Non-pigmented ciliary epithelial cell (primary cell): Measurements from ENCODE around the gene TPRKB.
"Not testable (repeated sequence)": the region's sequence is repeated elsewhere in the genome, so short reads cannot be mapped to it uniquely, and the experiment has no call there.

Experiments used
- DNase-seq: peaks from one replicate; pipeline ENCODE4 v3.0.0-alpha.2; 2010; ENCODE audit warnings: low read depth

The TPRKB gene

DNA sequence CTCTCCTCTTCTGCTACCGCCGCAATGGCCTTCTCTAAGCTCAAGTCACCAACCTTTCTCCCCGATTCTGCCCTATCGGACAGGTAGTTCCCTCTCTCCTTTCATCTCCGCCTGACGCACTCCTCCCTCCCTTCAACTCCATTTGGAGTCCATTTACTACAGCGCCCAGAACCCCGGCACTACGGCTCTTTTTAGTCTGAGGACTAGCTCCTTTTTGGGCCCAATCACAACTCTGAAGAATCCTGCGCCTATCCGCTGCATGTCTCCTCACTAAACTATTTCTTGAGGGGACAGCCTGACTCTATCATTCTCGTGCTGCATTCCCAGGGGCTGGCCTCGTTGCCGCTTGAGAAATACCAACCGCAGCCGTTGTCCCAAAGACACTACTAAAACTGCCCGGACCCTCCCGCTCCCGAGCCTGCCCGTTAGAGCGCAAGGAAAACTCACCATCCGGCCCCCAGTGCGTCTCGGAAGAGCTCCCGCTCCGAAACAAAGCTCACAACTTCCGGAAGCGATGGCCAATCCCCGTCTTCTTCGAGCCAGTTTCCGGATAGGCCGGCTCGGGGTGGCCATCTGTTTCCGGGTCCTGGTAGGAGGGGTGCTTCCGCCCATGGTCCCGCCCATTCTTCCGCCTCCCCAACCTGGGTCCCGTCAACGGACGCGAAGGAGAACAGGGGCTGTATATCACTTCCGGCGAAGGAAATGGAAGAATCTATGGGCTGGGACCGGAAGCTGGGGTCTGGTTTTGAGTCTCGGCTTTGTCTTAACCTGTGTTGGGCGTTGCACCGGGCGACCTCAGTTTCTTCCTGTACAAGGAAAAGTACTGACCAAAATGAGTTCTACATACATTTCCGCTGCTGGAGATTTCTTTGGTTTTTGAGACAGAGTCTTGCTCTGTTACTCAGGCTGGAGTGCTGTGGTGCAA lies at the start of gene TPRKB:
TSS of gene TPRKB (minus strand) at position 491 of the 925 bp plus-strand sequence. CDS start 2,776 bp downstream, outside the sequence.
- DNase-seq: peak; percentile 89

DNA sequence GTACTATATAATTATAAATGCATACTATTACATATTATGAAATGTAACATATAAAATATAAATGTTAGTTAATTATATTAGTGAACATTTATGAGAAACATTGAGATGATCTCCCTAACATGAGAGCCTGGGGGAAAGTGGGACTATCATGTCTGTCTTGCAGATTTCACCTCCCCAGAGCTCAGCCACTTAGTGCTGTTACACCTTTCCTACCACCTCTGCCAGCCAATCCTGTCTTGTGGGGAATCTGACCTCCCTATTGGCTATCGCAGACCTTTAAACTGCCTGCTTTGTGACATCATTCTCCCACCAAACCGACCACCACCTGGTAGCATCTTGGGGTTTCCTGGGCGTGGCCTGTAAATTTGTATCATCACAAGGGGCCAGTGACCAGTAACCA lies 46.7 kb upstream of the TPRKB start, which contains the start of gene C2orf78:
TSS of gene C2orf78 (plus strand) at position 301 of the 400 bp plus-strand sequence. CDS start 127 bp downstream, outside the sequence.
- not testable (repeated sequence) for DNase-seq

DNA sequence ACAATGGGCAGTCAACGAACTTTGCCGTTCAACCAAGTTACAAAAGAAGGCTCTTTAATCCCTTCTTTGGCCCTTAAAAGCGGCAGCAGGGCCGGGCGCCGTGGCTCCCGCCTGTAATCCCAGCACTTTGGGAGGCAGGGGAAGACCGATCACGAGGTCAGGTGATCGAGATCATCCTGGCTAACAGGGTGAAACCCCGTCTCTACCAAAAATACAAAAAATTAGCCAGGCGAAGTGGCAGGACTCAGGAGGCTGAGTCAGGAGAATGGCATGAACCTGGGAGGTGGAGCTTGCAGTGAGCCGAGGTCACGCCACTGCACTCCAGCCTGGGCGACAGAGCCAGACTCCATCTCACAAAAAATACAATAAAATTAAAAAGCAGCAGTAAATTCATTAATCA lies 46.3 kb upstream of the TPRKB start:
- DNase-seq: not testable (repeated sequence)

DNA sequence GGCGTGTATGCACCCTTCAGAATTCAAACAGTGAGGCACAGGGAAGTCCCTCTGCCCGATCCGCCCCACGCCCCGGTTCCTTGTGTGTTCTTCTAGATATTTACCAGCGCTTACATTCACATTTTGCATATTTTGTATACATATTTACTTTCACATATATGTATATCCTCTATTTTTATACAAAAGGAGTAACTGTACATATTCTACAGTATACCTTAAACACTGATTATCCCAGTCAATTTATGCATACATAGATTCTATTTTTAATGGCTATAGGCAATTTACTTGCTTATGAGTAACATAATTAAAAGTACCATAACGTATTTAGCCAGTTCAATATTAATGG lies 43.1 kb upstream of the TPRKB start:
- DNase-seq: no peak

DNA sequence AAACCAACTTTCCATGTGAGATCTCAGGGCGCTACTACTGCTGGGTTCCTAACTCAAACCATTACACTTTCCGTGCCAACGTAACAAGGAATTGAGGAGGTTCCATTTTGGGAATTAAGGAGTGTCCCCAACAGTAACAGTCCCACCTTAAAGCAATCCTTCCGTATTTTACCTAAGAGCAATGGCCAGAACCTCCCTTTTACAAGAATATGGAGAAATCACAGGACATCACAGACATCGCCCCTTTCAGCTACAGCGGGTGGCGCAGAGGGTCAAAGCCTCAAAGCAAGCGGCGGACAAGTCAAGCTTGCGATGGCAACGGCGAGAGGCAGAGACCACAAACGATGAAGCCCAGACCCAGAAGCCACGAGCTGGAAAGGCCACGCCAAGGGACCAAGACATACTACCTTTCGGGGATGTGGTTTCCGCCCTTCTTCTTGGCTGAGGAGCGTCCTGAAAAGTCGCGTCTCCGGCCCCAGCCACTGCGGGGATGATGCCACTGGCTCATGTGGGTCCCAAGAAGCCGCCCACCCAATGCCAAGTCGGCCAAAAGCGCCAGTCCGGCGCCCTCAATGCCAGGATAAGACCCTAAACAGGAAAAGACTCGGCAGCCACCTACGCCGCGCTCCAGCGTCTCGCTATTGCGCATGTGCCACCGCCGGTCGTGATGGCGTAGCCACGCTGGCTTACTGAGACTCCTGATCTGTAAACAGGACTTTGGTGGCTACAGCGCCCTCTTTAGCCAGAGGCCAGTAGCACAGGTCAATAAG lies 42.5 kb upstream of the TPRKB start, which contains the start of gene DUSP11:
TSS of gene DUSP11 (minus strand) at position 637 of the 770 bp plus-strand sequence. CDS start at position 508, 129 bp downstream.
- DNase-seq: peak; percentile 76

DNA sequence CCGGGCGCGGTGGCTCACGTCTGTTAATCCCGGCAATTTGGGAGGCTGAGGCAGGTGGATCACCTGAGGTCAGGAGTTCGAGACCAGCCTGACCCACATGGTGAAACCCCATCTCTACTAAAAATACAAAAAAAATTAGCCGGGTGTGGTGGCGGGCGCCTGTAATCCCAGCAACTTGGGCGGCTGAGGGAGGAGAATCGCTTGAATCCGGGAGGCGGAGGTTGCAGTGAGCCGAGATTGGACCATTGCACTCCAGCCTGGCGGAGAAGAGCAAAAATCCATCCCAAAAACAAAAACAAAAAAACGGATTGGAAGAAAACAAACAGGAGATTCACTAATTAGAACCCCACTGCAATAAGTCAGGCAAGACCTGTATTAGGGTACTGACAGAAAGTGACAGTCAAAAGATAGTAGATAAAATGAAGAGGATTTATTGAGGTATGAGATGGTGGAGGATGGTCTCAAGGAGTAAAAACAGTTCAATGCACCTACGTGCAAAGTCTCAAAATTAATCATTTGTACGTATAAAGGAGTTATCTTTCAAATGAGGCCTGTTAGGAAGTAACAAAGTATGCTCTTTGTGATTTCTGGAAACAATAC lies 41.8 kb upstream of the TPRKB start:
- DNase-seq: not testable (repeated sequence)

DNA sequence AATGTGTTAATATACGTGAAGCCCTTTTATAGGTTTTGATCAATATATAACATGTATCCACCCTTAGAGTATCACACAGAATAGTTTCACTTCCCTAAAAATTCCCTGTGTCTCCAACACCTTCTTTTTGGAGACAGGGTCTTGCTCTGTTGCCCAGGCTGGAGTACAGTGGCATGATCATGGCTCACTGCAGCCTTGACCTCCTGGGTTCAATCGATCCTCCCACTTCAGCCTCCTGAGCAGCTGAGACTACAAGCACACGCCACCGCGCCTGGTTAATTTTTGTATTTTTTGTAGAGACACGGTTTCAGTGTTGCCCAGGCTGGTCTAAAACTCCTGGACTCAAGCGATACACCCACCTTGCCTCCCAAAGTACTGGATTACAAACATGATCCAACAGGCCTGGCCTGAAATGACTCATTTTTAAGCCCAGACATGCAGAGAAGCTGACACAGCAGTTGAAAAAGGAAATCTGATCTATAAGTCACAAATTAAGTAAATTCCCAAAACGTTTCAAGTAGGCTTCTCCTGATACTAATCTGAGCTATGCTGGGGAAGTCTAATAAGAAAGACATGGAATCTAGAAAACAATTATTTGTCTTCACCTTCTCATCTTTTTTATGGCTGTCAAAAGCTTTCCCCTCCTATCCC lies 39.8 kb upstream of the TPRKB start:
- DNase-seq: no peak

DNA sequence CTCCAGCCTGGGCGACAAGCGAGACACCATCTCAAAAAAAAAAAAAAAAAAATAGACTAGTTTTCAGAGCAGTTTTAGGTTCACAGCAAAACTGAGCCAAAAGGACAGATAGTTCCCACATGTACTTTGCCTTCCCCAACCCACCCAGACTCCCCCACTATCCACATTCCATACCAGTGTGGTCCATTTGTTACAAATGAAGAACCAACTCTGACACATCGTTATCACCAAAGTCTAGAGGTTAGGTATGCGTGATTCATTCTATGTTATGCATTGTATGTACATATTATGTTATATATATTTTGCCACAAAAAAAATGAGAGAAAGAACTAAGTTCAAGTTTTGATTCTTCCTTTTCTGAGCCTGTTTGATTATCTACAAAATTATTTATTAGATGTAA lies 39.2 kb upstream of the TPRKB start:
- no peak for DNase-seq

DNA sequence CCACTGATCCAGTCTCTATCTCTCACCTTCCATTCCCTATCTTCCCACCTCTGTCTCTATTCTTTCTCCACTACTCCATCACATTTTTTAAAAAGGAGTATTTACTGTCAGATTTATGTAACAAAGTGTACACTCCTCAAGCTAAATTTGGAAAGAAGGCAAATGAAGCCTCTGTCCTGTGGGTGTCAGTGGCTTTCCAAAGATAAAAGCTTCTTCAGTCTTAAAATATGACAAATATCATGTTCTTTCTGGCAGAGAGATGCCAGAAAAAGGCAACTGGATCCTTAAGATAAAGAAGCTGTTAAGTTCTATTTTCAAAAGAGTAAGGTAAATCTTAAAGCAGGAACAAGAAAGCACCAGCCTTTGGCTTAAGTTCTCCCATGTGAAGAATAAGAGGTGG lies 35.7 kb upstream of the TPRKB start:
- DNase-seq: no peak

DNA sequence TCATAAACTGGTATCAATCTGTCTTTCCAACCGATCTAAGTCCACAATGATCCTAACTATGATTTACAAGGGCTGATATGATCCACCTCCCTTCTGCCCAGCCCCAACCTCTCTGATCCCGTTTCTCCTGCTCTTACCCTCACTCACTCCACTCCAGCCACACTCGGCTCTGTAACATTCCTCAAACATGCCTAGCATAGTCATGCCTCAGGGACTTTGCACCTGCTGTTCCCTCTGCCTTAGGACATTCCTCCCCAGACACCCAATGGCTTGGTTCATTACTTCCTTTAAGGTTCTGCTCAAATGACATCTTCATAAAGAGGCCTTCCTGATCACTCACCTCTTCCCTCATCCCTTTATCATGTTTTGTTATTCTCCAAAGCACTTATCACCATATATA lies 33.6 kb upstream of the TPRKB start:
- DNase-seq: no peak

DNA sequence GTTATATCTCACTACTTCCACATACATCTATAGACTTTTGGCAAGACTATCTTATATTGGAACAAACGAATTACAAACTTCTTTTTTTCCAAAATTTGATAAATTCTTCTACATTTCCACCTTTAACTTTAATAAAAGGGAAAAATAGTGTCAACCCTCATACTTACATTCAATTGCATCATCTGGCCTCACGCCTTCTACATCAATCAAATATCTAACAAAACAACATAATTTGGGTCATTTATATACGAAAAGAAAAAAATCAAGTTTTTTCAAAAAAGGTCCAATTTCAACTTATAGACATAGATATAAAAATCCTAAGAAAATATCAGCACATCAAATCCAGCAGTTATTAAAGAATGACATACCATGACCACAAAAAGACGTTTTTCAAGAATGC lies 29.8 kb upstream of the TPRKB start:
- DNase-seq: no peak

DNA sequence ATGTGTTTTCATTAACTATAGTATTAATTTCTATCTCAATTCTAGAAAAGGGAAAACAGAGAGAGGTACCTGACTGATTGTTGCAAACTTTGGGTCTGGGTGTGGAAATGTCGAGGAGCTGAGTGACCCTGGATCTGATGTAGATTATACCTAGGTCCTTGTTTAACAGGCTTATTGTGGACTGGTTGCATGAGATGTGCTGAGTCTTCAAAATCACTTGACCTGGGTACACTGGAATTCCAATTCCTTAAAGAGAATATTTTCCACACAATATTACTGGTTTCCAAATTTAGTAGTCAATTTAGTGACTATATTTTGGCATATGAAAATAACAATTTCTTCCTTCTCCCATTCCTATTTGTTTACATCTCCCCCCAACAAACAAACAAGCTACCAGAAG lies 29.2 kb upstream of the TPRKB start:
- no peak for DNase-seq

DNA sequence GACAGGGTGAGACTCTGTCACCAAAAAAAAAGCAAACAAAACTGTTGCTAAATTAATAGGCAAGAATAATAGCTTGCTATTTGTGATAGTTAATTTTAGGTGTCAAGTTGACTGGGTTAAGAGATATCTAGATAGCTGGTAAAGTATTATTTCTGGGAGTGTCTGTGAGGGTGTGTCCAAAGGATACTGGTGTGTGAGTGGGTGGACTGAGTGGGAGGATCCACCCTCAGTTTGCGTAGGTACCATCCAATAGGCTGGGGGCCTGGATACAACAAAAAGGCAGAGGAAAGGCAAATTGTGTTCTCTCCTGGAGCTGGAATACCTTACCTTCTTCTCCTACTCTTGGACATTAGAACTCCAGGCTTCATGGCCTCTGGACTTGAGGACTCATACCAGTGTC lies 27.8 kb upstream of the TPRKB start:
- DNase-seq: no peak

DNA sequence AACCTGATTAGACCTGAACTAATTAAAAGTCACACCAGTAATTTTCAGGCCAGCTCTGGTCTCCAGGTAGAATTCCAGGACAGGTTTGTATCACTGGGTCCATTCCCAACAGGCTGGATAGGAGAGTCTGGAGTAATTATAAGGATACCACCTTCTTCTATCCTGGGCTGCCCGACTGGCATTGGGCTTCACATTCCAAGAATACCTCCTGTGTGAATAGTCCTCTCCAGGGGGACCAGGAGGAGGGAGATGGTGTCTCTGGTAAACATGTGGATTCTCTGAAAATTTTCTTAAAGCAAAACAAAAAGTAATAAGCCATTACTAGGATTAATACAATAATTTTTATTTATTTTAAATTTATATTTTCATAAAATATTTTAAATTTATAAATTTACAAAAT lies 25.4 kb upstream of the TPRKB start:
- no peak for DNase-seq

DNA sequence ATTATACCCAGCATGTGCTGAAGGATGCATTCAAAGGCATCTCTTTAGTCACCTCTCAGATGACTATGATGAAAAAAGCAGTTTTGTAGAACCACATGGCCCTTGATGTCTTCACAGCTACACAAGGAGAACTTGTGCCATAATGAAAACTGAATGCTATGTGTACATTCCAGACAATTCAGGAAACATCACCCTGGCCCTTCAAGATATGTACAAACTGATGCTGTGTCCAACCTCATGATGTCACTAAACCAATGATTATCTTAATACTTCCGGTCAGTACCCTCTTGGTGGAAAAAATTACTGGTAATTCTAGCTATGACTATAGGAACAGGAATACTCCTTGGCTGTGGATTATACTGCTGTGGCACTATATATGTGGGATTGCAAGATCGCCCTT lies 22.8 kb upstream of the TPRKB start:
- DNase-seq: no peak

DNA sequence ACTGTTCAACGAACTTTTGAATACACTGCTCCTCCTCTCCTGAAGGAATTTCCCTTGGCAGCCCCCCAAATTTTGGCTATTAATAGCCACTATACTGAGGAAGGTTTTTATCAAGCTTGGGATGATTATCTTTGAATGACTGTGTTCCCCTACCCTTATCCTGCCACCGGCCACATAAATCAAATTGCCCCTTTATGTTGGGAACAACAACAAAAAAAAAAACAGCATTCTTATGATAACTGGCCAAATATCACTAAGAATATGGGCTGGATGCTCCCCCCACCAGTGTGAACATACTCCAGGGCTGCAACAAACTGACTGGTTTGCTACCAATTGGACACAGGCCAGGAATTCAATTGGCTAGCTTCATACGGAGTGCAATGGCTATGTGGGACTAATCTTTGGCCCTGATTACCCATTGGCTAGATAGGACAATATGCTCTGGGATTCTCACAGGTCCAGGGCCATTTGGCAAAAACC lies 22.2 kb upstream of the TPRKB start:
- no peak for DNase-seq

DNA sequence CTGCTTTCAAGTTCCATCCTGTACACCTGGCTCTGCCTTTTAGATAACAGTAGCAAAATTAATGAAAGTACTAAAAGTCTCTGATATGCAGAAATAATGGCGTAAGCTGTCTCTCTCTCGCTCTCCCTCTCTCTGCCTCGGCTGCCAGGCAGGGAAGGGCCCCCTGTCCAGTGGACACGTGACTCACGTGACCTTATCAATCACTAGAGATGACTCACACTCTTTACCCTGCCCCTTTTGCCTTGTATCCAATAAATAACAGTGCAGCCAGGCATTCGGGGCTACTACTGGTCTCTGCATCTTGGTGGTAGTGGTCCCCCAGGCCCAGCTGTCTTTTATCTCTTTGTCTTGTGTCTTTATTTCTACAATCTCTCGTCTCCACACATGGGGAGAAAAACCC lies 17.2 kb upstream of the TPRKB start:
- DNase-seq: not testable (repeated sequence)

DNA sequence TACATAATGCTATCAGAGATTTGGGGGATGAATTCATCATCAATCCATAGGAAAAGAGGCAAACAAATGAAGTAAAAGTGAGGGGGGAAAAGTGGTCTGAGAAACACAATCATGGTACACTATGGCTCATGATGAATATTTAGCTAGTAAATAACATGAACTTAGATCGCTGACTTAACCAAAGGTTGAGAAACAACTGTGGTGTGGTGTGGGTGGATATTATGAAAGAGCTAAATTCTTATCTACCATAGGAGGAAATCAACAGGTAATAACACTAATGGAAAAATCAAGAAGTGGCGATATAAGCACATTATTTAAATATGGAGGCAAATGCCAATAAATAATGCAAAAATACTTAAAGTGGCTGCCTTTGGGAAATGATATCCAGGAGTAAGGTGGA lies 12.2 kb upstream of the TPRKB start:
- no peak for DNase-seq

DNA sequence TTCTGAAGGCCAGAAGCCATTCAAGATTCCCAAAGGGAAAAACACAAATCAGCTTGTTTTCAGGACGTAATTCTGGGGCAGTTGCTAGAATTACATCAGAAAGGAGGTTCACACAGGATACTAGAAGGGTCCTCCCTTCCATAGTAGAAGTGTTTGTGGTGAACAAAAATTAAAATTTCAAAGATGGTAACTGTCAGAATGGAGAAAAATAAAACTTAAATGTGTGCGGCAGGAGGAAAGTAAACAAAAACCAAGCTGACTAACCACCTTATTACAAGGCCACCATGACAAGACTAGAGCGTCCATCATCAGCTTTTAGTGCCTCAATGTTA lies 9.7 kb upstream of the TPRKB start:
- DNase-seq: no peak

DNA sequence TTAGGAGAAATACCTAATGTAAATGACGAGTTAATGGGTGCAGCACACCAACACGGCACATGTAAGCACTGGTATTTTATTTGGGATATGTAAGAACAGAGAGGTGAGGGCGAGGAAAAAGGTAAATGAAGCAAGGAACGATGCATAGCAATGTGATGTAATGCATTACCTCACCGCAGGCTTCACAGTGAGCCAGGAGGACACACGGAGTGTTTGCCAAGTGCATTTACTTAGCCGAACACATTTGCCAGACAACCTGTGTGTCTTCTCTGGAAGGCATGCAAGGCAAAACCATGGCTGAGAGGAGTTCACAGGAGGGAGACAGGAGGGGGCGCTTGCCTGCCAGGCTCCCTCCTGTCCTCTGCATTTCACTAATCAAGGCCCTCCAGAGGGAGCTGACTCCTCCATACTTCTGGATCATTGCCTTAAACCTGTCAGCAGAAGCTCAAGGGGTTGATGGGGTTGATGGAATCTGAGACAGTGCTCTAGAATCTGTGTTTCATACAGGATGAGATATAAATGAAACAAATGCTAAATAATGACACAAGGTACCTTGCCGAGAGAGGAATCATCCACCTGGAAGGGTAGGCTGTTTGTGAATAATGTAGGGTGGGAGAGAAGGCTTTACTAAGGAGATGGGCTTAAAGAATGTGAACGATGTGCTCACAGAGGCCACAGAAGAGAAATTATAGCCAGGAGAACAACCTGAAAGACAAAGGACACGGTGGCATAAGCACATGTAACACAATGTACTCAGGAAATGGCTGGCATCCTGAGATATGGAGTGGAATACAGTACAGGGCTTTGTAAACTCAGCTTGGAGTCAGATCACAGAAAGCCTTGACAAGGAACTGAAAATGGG lies 9.1 kb upstream of the TPRKB start:
- DNase-seq: no peak

DNA sequence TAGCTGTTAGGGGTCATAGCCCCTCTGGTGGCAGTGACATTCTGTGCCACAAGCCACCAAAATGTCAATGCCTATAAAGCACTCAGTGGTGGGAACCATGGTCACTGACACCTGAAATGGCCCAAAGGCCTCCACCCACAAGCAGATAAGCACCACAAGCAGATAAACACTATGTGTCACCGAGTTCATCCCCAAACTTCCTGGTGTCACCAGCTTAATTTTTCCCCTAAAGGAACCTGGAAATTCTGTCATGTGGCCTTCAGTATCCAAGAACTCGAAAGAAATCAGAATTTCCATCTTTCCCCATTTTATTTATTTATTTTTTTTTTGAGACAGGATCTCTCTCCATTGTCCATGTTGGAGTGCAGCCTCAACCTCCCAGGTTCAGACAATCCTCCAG lies 3.6 kb upstream of the TPRKB start:
- no peak for DNase-seq
